ENCODE results near the gene UBE2L3.
A peak's percentile ranks its signal among the peaks of the same experiment; 100 is the strongest.
"Not testable (repeated sequence)": the region's sequence is repeated elsewhere in the genome, so short reads cannot be mapped to it uniquely, and the experiment has no call there.

UBE2L3 gene

GRCh38 chr22:21571679-21572078, 4.2 kb downstream of the UBE2L3 start:
- no peak for DNase-seq (ENCODE audit: low spot score)

GRCh38 chr22:21573293-21573734, 5.8 kb downstream of the UBE2L3 start:
- no peak for DNase-seq (ENCODE audit: low spot score)

GRCh38 chr22:21573750-21574494, 6.4 kb downstream of the UBE2L3 start:
- DNase-seq (ENCODE audit: low spot score), result no peak

GRCh38 chr22:21579474-21579851, 11.9 kb downstream of the UBE2L3 start:
- DNase-seq (ENCODE audit: low spot score), result no peak

- DNase-seq (ENCODE audit: low spot score), result not testable (repeated sequence)
Observed at GRCh38 chr22:21580623-21581007, 13.1 kb downstream of the UBE2L3 start.

GRCh38 chr22:21581009-21581713, 13.6 kb downstream of the UBE2L3 start:
- DNase-seq (ENCODE audit: low spot score), result not testable (repeated sequence)

GRCh38 chr22:21582801-21583740, 15.6 kb downstream of the UBE2L3 start:
- no peak for DNase-seq (ENCODE audit: low spot score)

GRCh38 chr22:21585389-21585788, 17.9 kb downstream of the UBE2L3 start:
- DNase-seq (ENCODE audit: low spot score), result no peak

GRCh38 chr22:21587803-21588611, 20.5 kb downstream of the UBE2L3 start:
- DNase-seq (ENCODE audit: low spot score), result peak; percentile 35

GRCh38 chr22:21589396-21589795, 21.9 kb downstream of the UBE2L3 start:
- no peak for DNase-seq (ENCODE audit: low spot score)

GRCh38 chr22:21590809-21591641, 23.5 kb downstream of the UBE2L3 start:
- no peak for DNase-seq (ENCODE audit: low spot score)

GRCh38 chr22:21591695-21592094, 24.2 kb downstream of the UBE2L3 start:
- no peak for DNase-seq (ENCODE audit: low spot score)

- DNase-seq (ENCODE audit: low spot score), result no peak
Observed at GRCh38 chr22:21592422-21592821, 24.9 kb downstream of the UBE2L3 start.

- no peak for DNase-seq (ENCODE audit: low spot score)
Observed at GRCh38 chr22:21593406-21594232, 26.1 kb downstream of the UBE2L3 start.

GRCh38 chr22:21594865-21595452, 27.4 kb downstream of the UBE2L3 start:
- DNase-seq (ENCODE audit: low spot score), result no peak

- not testable (repeated sequence) for DNase-seq (ENCODE audit: low spot score)
Observed at GRCh38 chr22:21596356-21597135, 29.0 kb downstream of the UBE2L3 start.

- DNase-seq (ENCODE audit: low spot score), result no peak
Observed at GRCh38 chr22:21598302-21598701, 30.8 kb downstream of the UBE2L3 start.

GRCh38 chr22:21599053-21599893, 31.8 kb downstream of the UBE2L3 start:
- no peak for DNase-seq (ENCODE audit: low spot score)
